DND-41 (cell line): ENCODE measurements around the gene CEP295NL.

Source experiments
- ATAC-seq: fragments of 200-7000 bp; cut with Tn5 transposase; 3 replicates; pipeline ENCODE4 v1.9.1; 2021; ENCODE audit warnings: low read depth; ENCODE audit not compliant: insufficient read depth
- DNase-seq: peaks from one replicate; pipeline ENCODE4 v3.0.0-alpha.2; 2020
- H2AFZ ChIP-seq: 2 replicates; pipeline ENCODE4 v1.6.0; 2012; ENCODE audit warnings: low read depth, low read length
- H3K27ac ChIP-seq: 2 replicates; pipeline ENCODE4 v1.5.1; 2012; ENCODE audit warnings: low read length, inconsistent platforms
- H3K27me3 ChIP-seq: fragments of 200-600 bp; sonication (generic); 2 replicates; pipeline ENCODE4 v1.6.0; 2012; ENCODE audit warnings: low read length, mild to moderate bottlenecking, inconsistent platforms; ENCODE audit not compliant: insufficient read depth, poor library complexity
- H3K36me3 ChIP-seq: 2 replicates; pipeline ENCODE4 v1.5.1; 2012; ENCODE audit warnings: low read length, inconsistent platforms; ENCODE audit not compliant: insufficient read depth
- H3K4me1 ChIP-seq: 2 replicates; pipeline ENCODE4 v1.5.1; 2012; ENCODE audit warnings: mild to moderate bottlenecking, low read length; ENCODE audit not compliant: insufficient read depth
- H3K4me2 ChIP-seq: 2 replicates; pipeline ENCODE4 v1.6.0; 2012; ENCODE audit warnings: mild to moderate bottlenecking, moderate library complexity, low read length, inconsistent platforms; ENCODE audit not compliant: insufficient read depth
- H3K4me3 ChIP-seq, 2 experiments: fragments of 200-600 bp in 1 of 2; shearing (Covaris generic) in 1 of 2; 2 replicates each; pipeline ENCODE4 v1.5.1; 2012 to 2016; ENCODE audit warnings: inconsistent platforms in 2 of 2, low read length in 2 of 2, mild to moderate bottlenecking in 2 of 2, low read depth in 1 of 2, moderate library complexity in 1 of 2
- H3K79me2 ChIP-seq: 2 replicates; pipeline ENCODE4 v1.6.0; 2012; ENCODE audit warnings: low read length, inconsistent platforms; ENCODE audit not compliant: insufficient read depth
- H3K9ac ChIP-seq: 2 replicates; pipeline ENCODE4 v1.6.0; 2012; ENCODE audit warnings: low read depth, mild to moderate bottlenecking, inconsistent platforms, low read length, moderate library complexity
- H3K9me3 ChIP-seq: 2 replicates; pipeline ENCODE4 v1.5.1; 2012; ENCODE audit warnings: low read length, moderate library complexity, mild to moderate bottlenecking, inconsistent platforms; ENCODE audit not compliant: insufficient read depth, severe bottlenecking
- H4K20me1 ChIP-seq: 2 replicates; pipeline ENCODE4 v1.6.0; 2012; ENCODE audit warnings: low read length; ENCODE audit not compliant: insufficient read depth
- CTCF ChIP-seq: IDR thresholded peaks from 2 replicates; pipeline ENCODE4 v1.5.1; 2012; ENCODE audit warnings: borderline replicate concordance, low read length, moderate library complexity, mild to moderate bottlenecking; ENCODE audit not compliant: poor library complexity, severe bottlenecking; ENCODE audit errors: extremely low read depth
- EZH2 ChIP-seq: IDR thresholded peaks from 3 replicates; pipeline ENCODE4 v1.6.1; 2012; ENCODE audit warnings: borderline replicate concordance, low read depth, mild to moderate bottlenecking, moderate library complexity, low read length, inconsistent platforms; ENCODE audit not compliant: severe bottlenecking

Gene CEP295NL

GRCh38 chr17:78922816-78923498 lies 20.0 kb upstream of the CEP295NL start:
- no peak for TF ChIP-seq EZH2
- TF ChIP-seq CTCF = no peak
- no peak overlapping the region for H3K27ac ChIP-seq
- no peaks in the 10 kb centered on the region for H3K79me2 ChIP-seq
- H2AFZ ChIP-seq = no peak overlapping the region
- no peak overlapping the region for H3K9ac ChIP-seq
- H3K4me3 ChIP-seq = no peak overlapping the region
- no peak overlapping the region for H3K4me2 ChIP-seq
- peaks cover 21% of the 10 kb centered on the region for H3K4me1 ChIP-seq
- no peaks in the 10 kb centered on the region for H4K20me1 ChIP-seq
- no peaks in the 10 kb centered on the region for H3K36me3 ChIP-seq
- DNase-seq (no peak), ATAC-seq (no peak)
- no peaks in the 10 kb centered on the region for H3K9me3 ChIP-seq
- H3K27me3 ChIP-seq = peaks cover 15% of the 10 kb centered on the region

- Histone ChIP-seq H3K36me3 (no peaks in the 10 kb centered on the region), H2AFZ (no peak overlapping the region), H3K9me3 (no peaks in the 10 kb centered on the region), H3K27ac (no peak overlapping the region), H3K4me2 (no peak overlapping the region), H4K20me1 (no peaks in the 10 kb centered on the region), H3K79me2 (no peaks in the 10 kb centered on the region), H3K4me3 (no peak overlapping the region), H3K9ac (no peak overlapping the region), H3K4me1 (peaks cover 21% of the 10 kb centered on the region), H3K27me3 (peaks cover 12% of the 10 kb centered on the region)
- ATAC-seq = no peak
- TF ChIP-seq EZH2 = no peak
- TF ChIP-seq CTCF = no peak
- DNase-seq = no peak
These were observed 18.5 kb upstream of the CEP295NL start for GRCh38 chr17:78921437-78921971.

- Histone ChIP-seq H3K36me3 (no peaks in the 10 kb centered on the region), H3K9me3 (no peaks in the 10 kb centered on the region), H3K79me2 (no peaks in the 10 kb centered on the region), H4K20me1 (no peaks in the 10 kb centered on the region), H3K4me2 (no peak overlapping the region), H3K4me1 (peaks cover 17% of the 10 kb centered on the region), H3K27me3 (peaks cover 12% of the 10 kb centered on the region), H3K4me3 (no peak overlapping the region), H3K9ac (no peak overlapping the region), H3K27ac (no peak overlapping the region), H2AFZ (no peak overlapping the region)
- ATAC-seq (no peak), DNase-seq (no peak)
- no peak for TF ChIP-seq CTCF
These were observed 17.5 kb upstream of the CEP295NL start for GRCh38 chr17:78920528-78920927.
